Keratinocyte (primary cell): ENCODE measurements around the gene GUF1. TPM values are rescaled to one million over a fixed set of nuclear protein-coding genes. Genes with fewer than 3 reads are reported as not detected.

Experiments
- DNase-seq: peaks from one replicate; pipeline ENCODE4 v3.0.0-alpha.2; 2011; ENCODE audit warnings: low read depth, missing footprints, low spot score
- FAIRE-seq: peaks from 2 replicates; lab custom pipeline; 2011; peaks lifted over from hg19 to GRCh38; lab: Jason Lieb, UNC
- H2AFZ ChIP-seq: 2 replicates; pipeline ENCODE4 v1.6.0; 2012; ENCODE audit warnings: low read length, control low read depth, inconsistent platforms; ENCODE audit not compliant: control insufficient read depth
- H3K27ac ChIP-seq: 2 replicates; pipeline ENCODE4 v1.5.1; 2011; ENCODE audit warnings: low read length; ENCODE audit not compliant: control insufficient read depth, insufficient read depth
- H3K27me3 ChIP-seq: 3 replicates; pipeline ENCODE4 v1.6.0; 2011; ENCODE audit warnings: low read length; ENCODE audit not compliant: control insufficient read depth, insufficient read depth; ENCODE audit errors: extremely low read depth
- H3K36me3 ChIP-seq, 2 experiments: 2 replicates in 1 of 2; 3 replicates in 1 of 2; pipeline ENCODE4 v1.5.1; 2011; ENCODE audit warnings: low read length in 2 of 2, mild to moderate bottlenecking in 1 of 2; ENCODE audit not compliant: control insufficient read depth in 2 of 2, insufficient read depth in 2 of 2; ENCODE audit errors: extremely low read depth in 1 of 2
- H3K4me1 ChIP-seq: 3 replicates; pipeline ENCODE4 v1.5.1; 2011; ENCODE audit warnings: low read length; ENCODE audit not compliant: control insufficient read depth, insufficient read depth; ENCODE audit errors: extremely low read depth
- H3K4me2 ChIP-seq: 3 replicates; pipeline ENCODE4 v1.6.0; 2011; ENCODE audit warnings: low read depth, low read length; ENCODE audit not compliant: control insufficient read depth, insufficient read depth; ENCODE audit errors: extremely low read depth
- H3K4me3 ChIP-seq, 3 experiments: fragments of 200-600 bp in 1 of 3; sonication (generic) in 1 of 3; 2 replicates in 2 of 3; 3 replicates in 1 of 3; pipeline ENCODE4 v1.5.1; 2011 to 2016; ENCODE audit warnings: low read length in 3 of 3, mild to moderate bottlenecking in 3 of 3, control low read depth in 2 of 3, inconsistent platforms in 1 of 3, low read depth in 1 of 3, mixed read lengths in 1 of 3, mixed run types in 1 of 3, moderate library complexity in 1 of 3; ENCODE audit not compliant: control insufficient read depth in 2 of 3, insufficient read depth in 2 of 3; ENCODE audit errors: extremely low read depth in 1 of 3
- H3K79me2 ChIP-seq: 2 replicates; pipeline ENCODE4 v1.6.0; 2012; ENCODE audit warnings: low read length; ENCODE audit not compliant: control insufficient read depth, insufficient read depth
- H3K9ac ChIP-seq: 3 replicates; pipeline ENCODE4 v1.6.0; 2011; ENCODE audit warnings: low read length; ENCODE audit not compliant: control insufficient read depth, insufficient read depth; ENCODE audit errors: extremely low read depth
- H3K9me1 ChIP-seq: 3 replicates; pipeline ENCODE4 v1.6.0; 2011; ENCODE audit warnings: low read length; ENCODE audit not compliant: control insufficient read depth, insufficient read depth; ENCODE audit errors: extremely low read depth
- H3K9me3 ChIP-seq: 2 replicates; pipeline ENCODE4 v1.5.1; 2012; ENCODE audit warnings: low read depth, low read length; ENCODE audit not compliant: control insufficient read depth
- H4K20me1 ChIP-seq: 3 replicates; pipeline ENCODE4 v1.6.0; 2011; ENCODE audit warnings: low read length; ENCODE audit not compliant: control insufficient read depth, insufficient read depth; ENCODE audit errors: extremely low read depth
- EZH2 ChIP-seq: IDR thresholded peaks from one replicate; pipeline ENCODE4 v1.6.1; 2012; ENCODE audit warnings: inconsistent platforms, mild to moderate bottlenecking, low read length, moderate library complexity
- dilution Hi-C: fragments of 300-500 bp; cut with MboI; formaldehyde crosslinking; loops from one replicate; pipeline ENCODE4 v1.7.0; 2020; ENCODE audit warnings: low sequenced_read_pairs; ENCODE audit not compliant: extremely low pct_ligation_motif_present
- polyA plus RNA-seq, 5 experiments: library from polyadenylated mRNA; depleted of rRNA in 3 of 5; stranded (reverse) in 3 of 5; stranded (forward) in 1 of 5; unstranded in 1 of 5; fragments of >200 nt; gene quantifications; 1 replicate in 1 of 5; 2 replicates in 3 of 5; 3 replicates in 1 of 5; pipeline versions ENCODE4 v1.2.1 to v1.2.3, GENCODE V29; 2011 to 2012; ENCODE audit warnings: missing spikeins in 2 of 5, low read depth in 1 of 5, low replicate concordance in 1 of 5
- TF ChIP-seq, protein P1 (sequence below), 3 experiments: IDR thresholded peaks in 1 of 3; conservative IDR thresholded peaks in 1 of 3; optimal IDR thresholded peaks in 1 of 3; 2 replicates in 2 of 3; 3 replicates in 1 of 3; pipeline versions ENCODE3 to v1.5.1; 2011; ENCODE audit warnings: low read length in 3 of 3, mild to moderate bottlenecking in 3 of 3, moderate library complexity in 2 of 3, control low read depth in 1 of 3, inconsistent platforms in 1 of 3; ENCODE audit not compliant: insufficient read depth in 2 of 3; ENCODE audit errors: extremely low read depth in 1 of 3

The GUF1 gene
- polyA plus RNA-seq, 1 donor (not counting 4 experiments of a cell fraction or from before 2014, with no cell fraction given) = 24.3 TPM

DNA sequence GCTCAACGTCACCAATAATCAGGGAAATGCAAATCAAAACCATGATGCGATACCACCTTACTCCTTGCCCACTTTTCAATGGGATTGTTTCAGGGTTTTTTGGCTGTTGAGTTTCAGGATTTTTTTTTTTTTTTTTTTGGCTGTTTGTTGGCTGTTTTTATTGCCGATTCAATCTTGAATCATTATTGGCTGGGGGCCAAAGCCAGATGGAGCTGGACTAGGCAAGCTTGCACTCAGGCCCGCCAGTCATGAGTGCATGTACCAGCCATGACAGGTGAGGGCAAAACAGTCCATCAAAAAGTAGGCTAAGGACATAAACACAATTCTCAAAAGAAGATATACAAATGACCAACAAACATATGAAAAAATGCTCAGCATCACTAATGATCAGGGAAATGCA lies 40.1 kb upstream of the GUF1 start:
- DNase-seq (no peak), FAIRE-seq (no peak)
- Histone ChIP-seq H2AFZ (no peak overlapping the region), H3K4me3 (no peak overlapping the region), H3K79me2 (no peaks in the 10 kb centered on the region), H3K4me1 (no peaks in the 10 kb centered on the region), H4K20me1 (no peaks in the 10 kb centered on the region), H3K4me2 (no peak overlapping the region), H3K27me3 (no peaks in the 10 kb centered on the region), H3K9me3 (no peaks in the 10 kb centered on the region), H3K9ac (no peak overlapping the region), H3K27ac (no peak overlapping the region), H3K36me3 (no peaks in the 10 kb centered on the region), H3K9me1 (no peaks in the 10 kb centered on the region)
- dilution Hi-C loops = no loop called here
- TF ChIP-seq, protein P1, sequence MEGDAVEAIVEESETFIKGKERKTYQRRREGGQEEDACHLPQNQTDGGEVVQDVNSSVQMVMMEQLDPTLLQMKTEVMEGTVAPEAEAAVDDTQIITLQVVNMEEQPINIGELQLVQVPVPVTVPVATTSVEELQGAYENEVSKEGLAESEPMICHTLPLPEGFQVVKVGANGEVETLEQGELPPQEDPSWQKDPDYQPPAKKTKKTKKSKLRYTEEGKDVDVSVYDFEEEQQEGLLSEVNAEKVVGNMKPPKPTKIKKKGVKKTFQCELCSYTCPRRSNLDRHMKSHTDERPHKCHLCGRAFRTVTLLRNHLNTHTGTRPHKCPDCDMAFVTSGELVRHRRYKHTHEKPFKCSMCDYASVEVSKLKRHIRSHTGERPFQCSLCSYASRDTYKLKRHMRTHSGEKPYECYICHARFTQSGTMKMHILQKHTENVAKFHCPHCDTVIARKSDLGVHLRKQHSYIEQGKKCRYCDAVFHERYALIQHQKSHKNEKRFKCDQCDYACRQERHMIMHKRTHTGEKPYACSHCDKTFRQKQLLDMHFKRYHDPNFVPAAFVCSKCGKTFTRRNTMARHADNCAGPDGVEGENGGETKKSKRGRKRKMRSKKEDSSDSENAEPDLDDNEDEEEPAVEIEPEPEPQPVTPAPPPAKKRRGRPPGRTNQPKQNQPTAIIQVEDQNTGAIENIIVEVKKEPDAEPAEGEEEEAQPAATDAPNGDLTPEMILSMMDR (optimal IDR thresholded peaks at IDR 0.05 in 1 of 3, IDR thresholded peaks at IDR 0.05 in 1 of 3, conservative IDR thresholded peaks at IDR 0.05 in 1 of 3; ENCODE audit: extremely low read depth in 1 of 3, insufficient read depth in 2 of 3, low read length in 3 of 3) = no peak
- TF ChIP-seq EZH2 = no peak

DNA sequence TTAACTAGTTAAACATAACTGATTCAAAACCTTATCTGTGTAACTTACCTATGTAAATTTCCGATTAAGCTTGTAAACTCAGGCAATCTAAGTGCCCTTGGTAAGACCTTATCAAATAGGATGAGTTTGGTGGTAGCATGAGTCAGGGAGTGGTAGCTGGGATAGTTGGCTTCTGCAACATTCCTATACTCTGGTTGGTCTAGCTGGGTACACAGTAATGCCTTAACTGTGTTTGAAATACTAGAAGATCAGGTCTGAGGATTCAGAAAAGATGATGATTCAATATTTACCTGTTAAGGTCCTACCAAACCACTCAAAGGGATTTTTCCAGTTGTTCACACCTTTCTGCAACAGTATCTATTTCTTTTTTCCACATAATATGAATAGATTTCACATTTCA lies 32.1 kb upstream of the GUF1 start:
- Histone ChIP-seq H3K27ac (no peak overlapping the region), H3K4me2 (no peak overlapping the region), H3K9ac (no peak overlapping the region), H3K4me1 (no peaks in the 10 kb centered on the region), H3K9me1 (no peaks in the 10 kb centered on the region), H3K27me3 (no peaks in the 10 kb centered on the region), H2AFZ (no peak overlapping the region), H3K36me3 (no peaks in the 10 kb centered on the region), H4K20me1 (no peaks in the 10 kb centered on the region), H3K9me3 (no peaks in the 10 kb centered on the region), H3K79me2 (no peaks in the 10 kb centered on the region), H3K4me3 (no peak overlapping the region)
- DNase-seq = no peak
- no peak for TF ChIP-seq EZH2
- TF ChIP-seq, protein P1 (optimal IDR thresholded peaks at IDR 0.05 in 1 of 3, IDR thresholded peaks at IDR 0.05 in 1 of 3, conservative IDR thresholded peaks at IDR 0.05 in 1 of 3; ENCODE audit: extremely low read depth in 1 of 3, insufficient read depth in 2 of 3, low read length in 3 of 3) = no peak
- dilution Hi-C loops = no loop called here
- FAIRE-seq = no peak
